ENCODE results near the gene SLC35F2.
"Not testable (repeated sequence)": the region's sequence is repeated elsewhere in the genome, so short reads cannot be mapped to it uniquely, and the experiment has no call there.

Gene SLC35F2

DNA sequence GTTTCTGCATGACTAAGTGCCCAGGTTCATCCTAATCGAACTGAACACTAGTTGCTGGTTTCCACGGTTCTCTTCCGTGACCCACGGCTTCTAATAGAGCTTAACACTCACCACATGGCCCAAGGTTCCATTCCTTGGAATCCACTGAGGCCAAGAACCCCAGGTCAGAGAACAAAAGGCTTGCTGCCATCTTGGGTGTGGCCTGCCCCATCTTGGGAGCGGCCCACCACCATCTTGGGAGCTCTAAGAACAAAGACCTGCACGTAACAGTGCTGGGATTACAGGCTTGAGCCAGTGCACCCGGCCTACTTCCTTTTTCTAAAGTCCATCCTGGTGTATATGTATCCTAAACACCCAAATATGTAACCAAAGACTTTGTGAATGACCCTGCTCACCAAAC is 68.8 kb downstream of the SLC35F2 start:
- DNase-seq (ENCODE audit: low spot score), result no peak

DNA sequence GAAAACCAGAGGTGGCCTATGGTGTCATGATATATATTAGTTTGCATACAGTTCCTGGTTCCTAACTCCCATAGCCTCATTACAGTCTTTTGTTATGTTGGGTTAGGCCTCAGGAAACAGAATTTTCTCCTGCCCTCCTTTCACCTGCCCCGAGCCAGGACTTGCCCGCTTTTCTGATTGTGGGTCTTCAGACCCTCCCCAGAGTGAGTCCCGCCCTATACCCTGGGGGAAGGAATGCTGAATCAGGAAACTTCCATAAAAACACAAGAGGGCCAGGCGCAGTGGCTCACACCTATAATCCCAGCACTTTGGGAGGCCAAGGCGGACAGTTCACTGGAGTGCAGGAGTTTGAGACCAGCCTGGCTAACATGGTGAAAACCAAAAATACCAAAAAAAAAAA is 70.9 kb downstream of the SLC35F2 start:
- no peak for DNase-seq (ENCODE audit: low spot score)

DNA sequence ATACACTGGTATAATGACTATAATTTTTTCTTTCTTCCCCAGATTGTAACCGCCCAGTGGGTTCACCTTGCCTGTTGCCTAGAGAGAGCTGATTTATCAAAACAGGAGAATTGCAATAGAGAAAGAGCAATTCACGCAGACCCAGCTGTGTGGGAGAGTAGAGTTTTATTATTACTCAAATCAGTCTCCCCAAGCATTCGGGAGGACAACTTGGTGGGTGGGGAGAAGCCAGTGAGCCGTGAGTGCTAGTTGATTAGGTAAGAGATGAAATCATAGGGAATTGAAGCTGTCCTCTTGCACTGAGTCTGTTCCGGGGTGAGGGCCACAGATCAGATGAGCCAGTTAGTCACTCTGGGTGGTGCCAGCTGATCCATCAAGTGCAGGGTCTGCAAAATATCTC is 73.2 kb downstream of the SLC35F2 start:
- no peak for DNase-seq (ENCODE audit: low spot score)

DNA sequence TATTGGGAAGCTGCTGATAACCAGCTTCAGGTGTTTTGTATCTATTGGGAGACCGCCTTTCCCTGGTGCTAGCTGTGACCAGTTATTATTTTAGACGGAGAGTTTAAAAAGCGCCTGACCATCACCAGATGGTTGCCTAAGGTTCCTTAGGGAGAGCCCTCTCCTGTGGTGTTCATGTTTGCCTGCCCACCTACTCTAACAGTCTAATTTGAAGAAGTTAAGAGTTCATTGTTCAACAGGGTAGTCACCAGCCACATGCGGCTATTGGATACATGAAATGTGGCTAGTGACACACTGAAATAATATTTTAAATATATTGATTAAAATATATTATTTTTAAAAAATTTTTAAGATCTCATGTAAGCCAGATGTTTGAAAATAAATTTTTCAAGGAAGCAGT is 75.5 kb downstream of the SLC35F2 start:
- no peak for DNase-seq (ENCODE audit: low spot score)

DNA sequence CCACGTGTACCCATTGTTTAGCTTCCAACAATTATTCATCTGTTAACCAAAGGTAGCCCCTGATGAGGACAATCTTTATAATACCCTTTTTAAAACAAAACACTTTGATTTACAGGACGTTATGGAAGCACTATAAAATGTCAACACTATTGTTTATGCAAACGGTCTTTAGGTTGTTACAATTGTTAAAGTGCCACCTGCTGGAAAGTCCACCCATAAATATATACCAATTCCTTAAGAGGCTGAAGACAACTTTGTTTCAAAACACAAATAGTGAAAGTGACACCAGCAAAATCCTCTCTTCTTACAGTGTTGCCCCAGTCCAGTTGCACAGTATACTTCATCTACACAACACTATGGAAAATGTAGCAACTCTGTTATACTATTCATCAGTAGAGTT is 77.8 kb downstream of the SLC35F2 start:
- DNase-seq (ENCODE audit: low spot score), result no peak

DNA sequence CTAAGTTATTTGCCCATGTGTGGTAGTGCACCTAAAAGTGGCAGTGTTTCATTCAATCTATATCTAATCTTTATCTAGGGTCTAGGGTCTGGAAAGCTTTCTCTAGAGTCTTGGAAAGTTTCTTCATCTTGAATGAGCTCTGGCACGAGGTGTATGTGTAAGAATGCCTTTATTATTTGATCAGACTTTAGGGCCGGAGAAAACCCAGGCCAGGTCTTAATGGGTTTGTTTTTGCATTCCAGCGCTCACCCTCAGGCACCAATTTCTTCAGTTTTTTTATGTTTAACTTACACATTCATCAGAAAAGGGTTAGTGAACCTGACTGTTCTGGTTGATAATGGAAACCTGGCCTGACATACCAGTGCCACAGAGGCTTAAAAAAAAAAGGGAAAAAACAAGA is 78.5 kb downstream of the SLC35F2 start:
- DNase-seq (ENCODE audit: low spot score), result no peak

DNA sequence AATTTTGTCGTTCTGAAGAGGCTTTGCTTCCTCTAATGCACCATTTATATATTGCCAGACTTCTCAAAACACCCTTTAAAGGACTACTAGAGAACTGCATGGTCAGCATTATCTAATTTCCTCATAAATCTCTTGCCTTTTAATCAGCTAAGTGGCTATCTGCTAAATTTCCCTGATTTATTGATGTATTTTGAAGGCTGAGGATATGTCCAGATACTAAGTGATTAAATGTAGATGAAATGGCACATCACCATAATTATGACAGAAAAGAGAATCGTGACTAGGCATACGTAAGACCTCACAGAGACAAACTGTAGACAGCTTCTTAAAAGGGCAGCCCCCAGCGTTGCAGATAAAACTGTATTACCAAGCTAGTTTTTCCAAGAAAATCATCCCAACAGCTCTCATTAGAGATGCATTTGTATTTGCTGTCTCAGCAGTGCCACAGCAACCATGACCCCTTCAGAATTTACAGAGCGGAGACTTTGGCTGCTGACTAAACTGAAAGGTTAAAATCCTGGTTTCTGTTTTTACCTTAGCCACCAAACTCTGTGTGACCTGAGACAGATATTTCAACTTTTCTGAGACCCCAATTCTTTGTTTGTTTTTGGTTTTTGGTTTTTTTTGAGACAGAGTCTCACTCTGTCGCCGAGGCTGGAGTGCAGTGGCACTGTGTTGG is 79.6 kb downstream of the SLC35F2 start:
- no peak for DNase-seq (ENCODE audit: low spot score)

DNA sequence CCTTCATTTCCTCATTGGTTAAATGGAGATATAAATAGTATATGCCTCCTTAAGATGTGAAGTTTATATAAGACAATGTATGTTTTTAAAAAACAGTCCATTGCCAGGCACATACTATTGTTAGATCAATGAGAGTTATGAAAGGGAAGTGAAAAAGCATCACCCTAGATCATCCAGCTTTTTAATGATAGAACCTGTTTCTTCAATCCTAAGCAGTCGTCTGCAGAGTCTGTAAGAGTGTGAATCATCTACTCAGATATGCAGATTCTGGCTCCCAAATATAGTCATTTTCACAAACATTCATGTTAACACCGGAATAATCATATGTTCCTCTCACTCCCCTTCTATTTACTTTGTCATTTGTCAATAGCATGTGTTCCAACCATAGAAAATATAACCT is 81.5 kb downstream of the SLC35F2 start:
- DNase-seq (ENCODE audit: low spot score), result no peak

DNA sequence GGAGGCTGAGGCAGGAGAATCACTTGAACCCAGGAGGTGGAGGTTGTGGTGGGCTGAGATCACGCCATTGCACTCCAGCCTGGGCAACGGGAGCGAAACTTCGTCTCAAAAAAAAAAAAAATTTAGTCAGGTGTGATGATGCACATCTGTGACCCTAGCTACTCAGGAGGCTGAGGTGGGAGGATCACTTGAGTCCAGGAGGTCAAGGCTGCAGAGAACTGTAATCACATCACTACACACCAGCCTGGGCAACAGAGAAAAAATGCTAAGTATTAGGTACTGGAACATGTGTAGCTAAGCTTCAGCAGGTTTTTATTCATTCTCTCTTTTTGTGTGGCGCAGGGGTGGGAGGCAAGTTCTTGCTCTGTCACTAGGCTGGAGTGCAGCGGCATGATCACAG is 82.5 kb downstream of the SLC35F2 start:
- DNase-seq (ENCODE audit: low spot score), result no peak

DNA sequence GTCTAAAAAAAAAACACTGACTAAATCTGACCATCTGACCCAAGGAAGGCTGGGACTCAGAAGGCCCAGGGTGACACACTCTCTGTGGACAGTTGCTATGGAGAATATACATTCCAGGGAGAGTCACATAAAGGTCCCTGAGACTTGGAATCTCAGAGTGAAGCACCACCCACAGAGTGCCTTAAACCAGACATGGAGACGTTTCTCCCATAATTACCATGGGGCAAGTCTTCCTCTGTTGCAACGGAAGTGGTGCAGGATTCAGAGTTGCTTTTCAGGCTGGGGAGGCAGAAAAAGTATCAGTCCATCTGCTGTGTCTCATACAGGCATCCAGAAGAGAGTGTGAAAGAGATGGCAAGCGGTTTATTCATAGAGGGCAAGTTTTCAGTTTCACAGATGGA is 88.0 kb downstream of the SLC35F2 start:
- DNase-seq (ENCODE audit: low spot score), result no peak

DNA sequence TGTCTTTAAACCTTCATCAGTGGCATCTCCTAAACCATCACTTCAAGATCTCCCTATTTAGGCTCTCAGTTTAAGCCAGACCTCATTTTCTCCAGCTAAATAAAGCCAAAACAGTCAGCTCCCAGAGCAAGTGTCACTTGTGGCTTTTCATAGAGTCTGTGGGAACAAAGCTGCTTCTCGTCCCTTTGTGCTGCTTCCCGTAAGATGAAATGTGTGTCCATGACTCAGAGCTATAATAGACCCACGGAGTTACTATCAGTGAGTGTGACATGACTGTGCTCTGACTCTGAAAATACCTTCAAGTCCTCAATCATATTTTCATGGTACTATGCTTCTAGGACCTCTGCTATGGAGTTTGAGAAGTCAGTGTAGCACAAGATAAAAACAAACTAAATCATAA is 89.4 kb downstream of the SLC35F2 start:
- no peak for DNase-seq (ENCODE audit: low spot score)

DNA sequence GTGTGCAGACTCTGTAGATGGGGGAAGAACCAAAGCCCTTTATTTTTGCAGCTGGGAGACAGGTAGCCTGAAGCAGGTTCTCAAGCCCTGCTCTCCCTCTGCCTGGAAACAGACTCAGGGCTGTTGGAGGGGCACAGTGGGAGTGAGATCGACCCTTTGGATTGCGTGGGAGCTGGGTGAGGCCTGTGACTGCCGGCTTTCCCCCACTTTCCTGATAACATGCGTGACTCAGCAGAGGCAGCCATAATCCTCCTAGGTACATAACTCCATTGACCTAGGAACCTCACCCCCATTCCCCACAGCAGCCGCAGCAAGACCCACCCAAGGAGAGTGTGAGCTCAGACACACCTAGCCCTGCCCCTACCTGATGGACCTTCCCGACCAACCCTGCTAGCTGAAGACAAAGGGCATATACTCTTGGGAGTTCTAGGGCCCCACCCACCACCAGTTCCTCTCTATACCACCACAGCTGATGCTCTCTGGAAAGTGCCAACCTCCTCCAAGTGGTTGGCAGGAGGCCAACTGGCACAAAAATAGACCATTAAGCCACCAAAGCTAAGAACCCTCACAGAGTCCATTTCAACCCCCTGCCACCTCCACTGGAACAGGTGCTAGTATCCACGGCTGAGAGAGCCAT is 99.8 kb downstream of the SLC35F2 start:
- DNase-seq (ENCODE audit: low spot score), result not testable (repeated sequence)

DNA sequence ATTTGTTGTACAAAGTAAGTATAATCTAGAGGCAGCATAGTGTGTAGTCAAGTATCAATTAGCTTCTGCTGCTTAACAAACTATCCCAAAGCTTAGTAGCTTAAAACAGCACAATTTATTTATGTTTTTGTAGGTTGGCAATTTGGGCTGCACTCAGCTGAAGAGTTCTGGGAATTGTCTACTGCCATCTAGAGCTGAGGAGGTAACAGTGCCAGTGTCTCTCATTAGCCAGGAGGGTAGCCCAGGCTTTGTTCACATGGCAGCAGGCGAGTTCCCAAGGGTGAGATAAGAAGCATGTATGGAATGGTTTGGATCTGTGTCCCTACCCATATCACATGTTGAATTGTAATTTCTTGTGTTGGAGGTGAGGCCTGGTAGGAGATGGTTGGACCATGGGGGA is 100.9 kb downstream of the SLC35F2 start:
- no peak for DNase-seq (ENCODE audit: low spot score)

DNA sequence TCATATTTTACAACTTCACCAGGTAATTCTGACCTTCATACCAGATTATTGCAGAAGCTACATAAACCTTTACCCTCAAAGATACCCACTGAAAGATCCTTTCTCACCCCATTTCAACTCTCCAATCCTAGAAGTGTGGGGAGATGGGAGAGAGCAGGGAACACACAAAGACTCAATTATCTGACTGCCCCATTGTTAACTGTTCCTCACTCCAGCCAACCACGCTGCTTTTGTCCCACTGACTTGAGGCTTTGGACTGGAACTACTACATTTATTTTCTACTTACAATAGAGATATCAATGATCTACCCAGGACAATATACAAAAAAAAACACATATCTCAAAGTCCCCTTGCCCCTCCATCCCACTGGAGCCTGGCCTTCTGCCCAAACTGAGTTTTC is 102.0 kb downstream of the SLC35F2 start:
- DNase-seq (ENCODE audit: low spot score), result no peak

DNA sequence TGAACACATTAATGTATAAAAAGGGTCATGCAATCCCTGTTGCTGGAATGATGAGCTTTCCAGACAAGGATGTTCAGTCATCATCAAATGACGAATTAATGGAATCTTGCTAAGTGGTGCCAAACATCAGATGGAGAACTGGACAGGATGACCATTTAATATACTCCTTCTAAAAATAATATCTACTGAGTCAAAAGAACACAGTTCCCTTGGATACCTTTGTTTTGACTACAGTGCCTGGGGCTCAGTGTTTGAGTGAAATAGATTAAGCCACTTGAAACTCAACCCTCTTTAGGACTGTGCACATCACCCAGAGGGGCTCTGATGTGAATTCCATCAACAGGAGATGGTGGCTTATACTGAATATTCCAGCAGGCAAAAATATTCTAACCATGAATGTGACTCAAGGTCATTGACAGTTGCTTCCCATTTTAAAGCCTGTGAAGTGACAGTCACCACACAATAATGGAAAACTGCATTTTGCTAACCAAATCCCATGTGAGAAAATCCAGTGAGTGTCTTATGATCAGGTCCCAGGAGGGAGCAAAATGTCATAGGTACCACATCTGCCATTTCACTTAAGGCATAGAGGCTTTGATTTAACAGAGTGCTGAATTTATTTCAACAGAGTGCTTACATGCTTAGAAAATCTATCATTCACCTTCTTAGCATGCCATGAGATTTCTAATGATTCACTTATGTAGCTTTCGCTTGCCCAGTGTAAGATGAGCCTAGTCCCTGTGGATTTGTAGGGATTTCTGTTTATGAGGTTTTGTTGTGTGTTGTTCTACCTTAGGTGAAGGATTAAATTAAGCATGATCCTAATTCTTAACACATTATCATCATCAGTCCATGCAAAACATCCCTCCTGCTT is 105.4 kb downstream of the SLC35F2 start:
- no peak for DNase-seq (ENCODE audit: low spot score)

DNA sequence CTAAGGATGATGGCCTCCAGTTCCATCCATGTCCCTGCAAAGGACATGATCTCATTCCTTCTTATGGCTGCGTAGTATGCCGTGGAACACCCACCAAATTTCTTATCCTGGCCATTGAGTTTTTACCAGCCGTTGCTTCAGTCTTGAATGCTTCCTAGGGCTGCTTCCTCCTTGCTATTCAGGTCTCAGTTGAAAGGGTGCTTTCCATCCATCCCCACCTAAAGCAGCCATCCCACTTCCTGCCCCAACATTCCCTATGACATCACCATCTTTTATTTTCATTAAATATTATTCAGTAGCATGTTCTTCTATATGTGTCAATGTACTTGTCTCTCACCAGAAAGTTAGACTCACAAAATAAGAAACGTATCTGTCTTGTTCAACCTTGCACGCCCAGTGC is 106.1 kb downstream of the SLC35F2 start:
- no peak for DNase-seq (ENCODE audit: low spot score)

DNA sequence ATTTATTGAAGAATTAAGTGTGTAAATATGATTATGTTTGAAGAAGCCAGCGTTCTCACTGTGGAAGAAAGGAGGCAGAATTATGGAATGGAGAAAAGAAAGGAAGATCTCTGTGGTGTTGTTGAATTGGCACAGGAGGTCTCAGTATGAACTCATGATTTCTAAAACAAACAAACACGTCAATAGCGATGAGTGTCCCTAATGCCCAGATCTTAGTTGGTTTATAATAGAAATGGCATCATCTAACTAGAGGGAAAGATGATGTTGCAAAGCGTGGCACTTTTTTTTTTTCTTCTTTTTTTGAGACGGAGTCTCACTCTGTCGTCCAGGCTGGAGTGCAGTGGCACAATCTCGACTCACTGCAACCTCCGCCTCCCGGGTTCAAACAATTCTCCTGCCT is 107.5 kb downstream of the SLC35F2 start:
- no peak for DNase-seq (ENCODE audit: low spot score)

DNA sequence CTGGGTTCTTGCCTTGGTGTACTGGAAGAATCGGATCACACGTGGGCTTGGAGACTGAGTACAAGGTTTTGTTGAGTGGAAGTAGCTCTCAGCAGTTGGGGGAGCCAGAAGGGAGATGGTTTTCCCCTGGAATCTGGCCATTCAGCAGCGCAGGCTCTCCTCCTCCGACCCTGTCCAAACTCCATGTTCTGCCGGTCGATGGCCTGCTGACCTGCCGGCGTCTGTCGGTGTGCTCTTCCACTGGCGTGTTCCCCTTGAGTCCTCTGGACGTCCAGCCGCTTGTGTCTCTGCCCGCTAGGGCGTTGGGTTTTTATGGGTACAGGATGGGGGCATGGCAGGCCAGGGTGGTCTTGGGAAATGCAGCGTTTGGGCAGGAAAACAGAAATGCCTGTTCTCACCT is 108.3 kb downstream of the SLC35F2 start:
- DNase-seq (ENCODE audit: low spot score), result no peak

DNA sequence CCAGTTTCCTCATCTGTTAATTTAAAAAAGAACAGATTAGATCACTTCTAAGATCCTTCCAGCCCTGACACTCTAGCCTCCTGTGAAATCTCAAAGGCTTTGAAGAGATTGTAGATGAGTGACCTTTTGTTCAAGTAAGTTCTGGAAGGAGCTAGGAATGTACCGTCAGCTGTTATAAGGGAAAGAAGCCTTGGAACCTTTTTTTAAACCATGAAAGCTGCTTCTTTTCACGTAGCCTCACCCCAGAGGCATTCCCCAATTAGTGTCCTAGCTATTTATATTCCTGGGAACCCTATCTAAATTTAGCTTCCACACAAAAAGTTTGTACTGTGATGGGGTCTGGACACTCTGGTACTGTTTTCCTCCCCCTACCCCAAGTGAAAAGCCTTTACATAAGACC is 111.0 kb downstream of the SLC35F2 start:
- DNase-seq (ENCODE audit: low spot score), result no peak

DNA sequence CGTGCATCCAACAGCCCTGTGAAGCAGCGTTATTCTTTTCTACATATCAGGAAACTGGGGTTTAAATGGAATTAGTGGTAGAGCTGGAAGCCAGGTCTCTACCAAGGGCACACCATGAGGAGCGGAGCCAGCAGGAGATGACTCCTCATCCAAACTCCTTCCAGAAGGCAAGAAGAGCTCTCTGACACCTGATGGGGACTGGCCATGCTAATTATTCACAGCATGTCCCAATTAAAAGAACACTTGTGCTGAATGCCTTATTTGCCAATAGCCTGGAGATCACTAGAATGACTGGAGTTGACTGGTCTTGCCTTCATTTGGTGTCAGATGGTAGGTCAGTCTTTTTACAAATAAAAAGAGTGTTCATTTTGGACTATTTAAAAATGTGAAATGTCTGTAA is 113.9 kb downstream of the SLC35F2 start:
- DNase-seq (ENCODE audit: low spot score), result no peak

DNA sequence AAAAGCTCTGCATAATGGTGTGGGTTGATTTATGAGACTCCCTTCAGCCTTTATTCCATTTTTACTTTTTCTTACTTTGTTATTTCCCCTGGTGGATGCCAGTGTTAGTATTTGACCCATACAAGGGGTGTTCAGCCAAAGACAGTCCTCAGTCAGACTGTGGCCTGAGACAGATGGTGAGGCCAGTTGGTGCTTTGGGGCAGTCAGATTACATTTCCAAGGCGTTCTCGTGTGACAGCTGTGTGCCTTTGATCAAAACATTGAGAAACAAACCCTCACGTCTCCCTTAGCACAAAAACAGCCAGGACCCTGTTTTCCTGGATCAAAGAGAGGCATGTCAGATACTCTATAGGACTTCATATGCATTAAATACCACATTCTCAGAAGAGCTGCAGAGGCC is 115.4 kb downstream of the SLC35F2 start:
- no peak for DNase-seq (ENCODE audit: low spot score)

DNA sequence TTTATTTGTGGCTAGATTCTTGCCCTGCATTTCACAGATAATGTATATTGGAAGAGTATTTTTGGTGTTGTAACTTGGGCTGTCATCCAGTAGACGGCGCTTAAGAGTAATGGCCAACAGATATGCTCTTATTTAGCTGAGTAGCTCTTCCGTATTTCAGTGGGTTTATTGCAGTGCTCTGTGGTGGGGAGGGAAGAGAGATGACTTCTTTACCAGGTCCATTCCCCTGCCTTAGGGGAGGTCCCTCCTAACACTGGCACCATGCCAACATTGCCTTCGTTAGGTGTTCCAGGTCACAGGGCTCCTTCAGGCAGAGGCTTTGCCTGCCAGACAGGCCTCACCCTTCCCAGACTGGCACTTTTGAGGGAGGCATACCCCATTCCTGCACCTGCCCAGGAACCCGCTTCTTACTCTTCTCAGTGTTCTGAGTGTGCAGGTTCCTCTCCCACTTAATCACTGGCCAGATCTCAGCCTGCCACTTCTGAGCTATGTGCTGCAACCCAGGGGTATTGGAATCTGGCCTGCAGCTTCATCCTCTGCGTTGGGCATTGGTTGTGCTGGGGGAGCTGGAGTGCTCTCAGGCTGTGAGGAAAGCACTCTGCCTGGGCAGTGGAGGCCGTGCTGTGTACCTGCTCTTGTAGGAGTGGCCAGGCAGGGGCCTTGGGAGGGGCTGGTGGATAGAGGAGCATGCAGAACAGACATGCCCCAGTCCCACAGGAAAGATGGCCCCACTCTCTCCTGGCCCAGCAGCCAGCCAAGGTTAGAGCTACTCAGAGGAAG is 117.4 kb downstream of the SLC35F2 start:
- no peak for DNase-seq (ENCODE audit: low spot score)
